HG02973 (cell line): ENCODE measurements around the gene RIMBP2.
"Not testable (repeated sequence)": the region's sequence is repeated elsewhere in the genome, so short reads cannot be mapped to it uniquely, and the experiment has no call there.

Source experiments
- ATAC-seq: cut with Tn5 transposase; IDR thresholded peaks from one replicate; pipeline ENCODE4 v1.9.1; 2021; ENCODE audit warnings: moderate library complexity; ENCODE audit not compliant: unreplicated experiment

The RIMBP2 gene

DNA sequence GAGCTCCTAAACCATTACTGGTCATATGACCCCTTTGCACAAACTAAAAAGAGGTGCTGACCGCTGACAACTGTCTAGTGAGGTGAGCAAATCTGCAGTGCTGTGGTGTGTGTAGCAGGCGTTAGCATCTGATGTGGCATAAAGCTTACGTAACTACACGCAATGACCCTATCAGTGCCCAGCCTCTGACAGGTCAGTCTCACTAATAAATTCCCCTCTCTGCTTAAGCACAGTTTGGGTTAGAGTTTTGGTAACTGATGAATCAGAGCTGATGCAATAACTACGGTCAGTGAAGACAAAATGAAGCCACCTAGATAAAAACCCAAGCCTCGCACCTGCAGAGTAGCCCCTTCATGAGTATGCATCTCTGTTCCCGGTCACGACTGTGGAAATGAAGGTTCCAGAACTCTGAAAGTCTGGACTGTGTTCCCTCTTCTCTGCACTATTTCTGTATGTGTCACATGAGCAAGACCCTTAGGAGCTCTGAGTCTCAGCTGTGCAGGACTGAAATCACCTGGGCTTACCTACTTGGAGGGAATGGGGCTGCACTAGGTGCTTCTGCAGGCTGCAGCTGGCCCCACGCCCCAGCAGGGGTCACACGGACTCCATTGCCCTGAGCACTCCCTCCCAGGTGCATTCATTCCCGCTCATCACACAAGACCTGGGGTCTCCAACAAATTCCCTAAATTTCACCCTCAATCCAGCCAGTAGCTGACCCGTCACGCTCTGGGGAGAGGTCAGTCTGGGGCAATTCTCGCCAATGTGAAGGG is 54.4 kb downstream of the RIMBP2 start:
- ATAC-seq = no peak

DNA sequence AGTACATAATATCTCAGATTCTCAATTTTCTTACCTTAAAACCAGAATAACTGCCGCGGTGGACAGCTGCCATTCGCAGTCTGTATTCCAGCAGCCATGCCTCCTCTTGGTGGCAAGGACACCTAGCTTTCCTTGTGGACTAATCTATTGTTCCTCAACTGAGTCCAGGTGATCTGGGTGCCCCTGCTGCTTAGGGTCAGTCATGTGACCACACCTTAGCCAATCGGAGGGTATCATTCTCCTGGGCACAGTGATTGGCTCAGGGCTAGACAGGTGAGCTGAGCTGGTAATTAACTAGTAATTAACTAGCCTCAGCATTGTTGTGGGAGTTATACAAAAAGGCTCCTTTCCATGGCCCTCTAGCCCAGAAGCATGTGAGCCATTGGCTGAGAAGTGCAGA is 55.0 kb downstream of the RIMBP2 start:
- ATAC-seq = no peak

DNA sequence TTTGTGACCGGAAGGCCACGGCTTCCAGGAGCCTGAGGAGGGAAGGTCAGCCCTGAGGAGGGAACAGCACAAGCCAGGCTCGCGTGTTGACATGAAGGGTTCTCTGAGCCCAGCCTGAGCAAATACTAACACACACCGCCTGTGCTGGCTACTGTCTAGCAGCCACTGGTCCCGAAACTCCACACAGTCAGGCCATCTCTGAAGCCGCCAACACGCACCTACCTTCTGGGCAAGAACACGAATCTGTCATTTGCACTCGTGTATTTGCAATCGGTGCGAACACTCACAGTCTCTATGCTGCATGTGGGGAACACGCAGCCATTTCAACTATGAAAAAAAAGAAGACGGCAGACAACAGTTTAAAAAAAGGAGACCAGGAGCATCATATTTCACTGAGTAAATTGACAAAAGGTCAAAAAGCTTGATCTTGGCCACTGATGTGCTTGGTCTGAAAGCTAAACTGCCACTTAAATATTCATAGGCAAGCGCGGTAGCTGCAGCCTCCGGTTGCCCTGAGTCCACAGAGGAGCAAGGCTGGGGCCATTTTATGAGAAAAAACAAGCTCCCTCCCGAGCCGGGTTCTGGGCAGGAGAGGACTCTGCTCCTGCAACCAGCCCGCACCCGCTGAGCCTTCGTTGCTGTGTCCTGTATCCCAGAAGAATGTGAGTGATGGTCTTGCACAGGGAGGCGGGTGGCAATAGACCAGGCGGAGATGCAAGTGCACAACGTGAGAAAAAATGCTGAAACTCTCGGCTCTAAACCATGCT is 57.8 kb downstream of the RIMBP2 start:
- ATAC-seq = no peak

DNA sequence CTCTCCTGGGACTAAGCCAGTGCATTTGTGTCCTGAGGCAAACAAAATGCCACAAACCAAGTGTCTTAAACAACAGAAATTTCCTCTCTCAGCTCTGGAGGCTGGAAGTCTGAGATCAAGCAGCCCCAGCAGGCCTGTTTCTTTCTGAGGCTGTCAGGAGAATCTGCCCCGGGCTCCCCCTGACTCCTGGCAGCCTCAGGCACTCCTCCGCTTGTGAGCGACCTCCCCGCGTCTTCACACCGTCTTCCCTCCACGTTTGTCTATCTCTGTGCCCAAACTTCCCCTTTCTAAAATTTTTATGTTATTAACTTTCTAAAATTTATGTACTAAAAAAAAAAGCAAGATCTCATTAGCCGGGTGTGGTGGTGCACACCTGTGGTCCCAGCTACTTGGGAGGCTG is 59.7 kb downstream of the RIMBP2 start:
- no peak for ATAC-seq

DNA sequence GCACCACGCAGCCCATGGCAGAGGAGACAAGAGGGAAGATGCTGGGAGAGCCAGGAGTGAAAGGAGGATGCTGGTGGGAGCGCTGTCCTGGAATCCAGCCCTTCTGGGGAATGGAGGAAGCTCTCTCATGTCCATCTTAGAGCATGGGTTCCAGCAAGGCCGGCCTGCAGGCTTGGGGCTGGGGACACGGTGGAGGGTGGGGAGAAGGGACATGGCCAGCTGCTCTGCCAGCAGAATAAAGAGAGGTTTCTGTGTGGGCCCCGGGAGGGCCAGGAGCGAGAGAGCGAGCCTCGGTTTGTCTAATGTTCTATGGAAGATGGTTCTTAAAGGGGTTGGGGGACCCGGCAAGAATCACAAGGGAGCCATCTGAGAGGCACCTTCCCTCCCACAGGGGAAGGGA is 60.2 kb downstream of the RIMBP2 start:
- no peak for ATAC-seq

DNA sequence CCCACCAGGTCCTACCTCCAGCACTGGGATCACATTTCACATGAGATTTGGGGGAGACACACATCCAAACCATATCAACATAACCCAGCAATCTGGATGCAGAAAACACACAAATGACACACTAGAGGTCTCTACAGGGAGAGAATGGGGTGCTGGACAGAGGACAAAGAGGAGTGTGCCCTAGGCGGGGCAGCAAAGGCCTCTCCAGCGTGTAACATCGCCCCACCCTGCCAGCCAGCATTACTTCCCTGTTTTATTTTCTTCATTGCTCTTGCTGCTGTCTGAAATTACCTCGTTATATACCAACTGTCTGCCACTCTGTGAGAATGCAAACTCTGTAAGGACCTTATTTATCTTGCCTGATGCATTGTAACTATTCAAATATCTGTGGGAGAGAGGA is 61.1 kb downstream of the RIMBP2 start:
- no peak for ATAC-seq

DNA sequence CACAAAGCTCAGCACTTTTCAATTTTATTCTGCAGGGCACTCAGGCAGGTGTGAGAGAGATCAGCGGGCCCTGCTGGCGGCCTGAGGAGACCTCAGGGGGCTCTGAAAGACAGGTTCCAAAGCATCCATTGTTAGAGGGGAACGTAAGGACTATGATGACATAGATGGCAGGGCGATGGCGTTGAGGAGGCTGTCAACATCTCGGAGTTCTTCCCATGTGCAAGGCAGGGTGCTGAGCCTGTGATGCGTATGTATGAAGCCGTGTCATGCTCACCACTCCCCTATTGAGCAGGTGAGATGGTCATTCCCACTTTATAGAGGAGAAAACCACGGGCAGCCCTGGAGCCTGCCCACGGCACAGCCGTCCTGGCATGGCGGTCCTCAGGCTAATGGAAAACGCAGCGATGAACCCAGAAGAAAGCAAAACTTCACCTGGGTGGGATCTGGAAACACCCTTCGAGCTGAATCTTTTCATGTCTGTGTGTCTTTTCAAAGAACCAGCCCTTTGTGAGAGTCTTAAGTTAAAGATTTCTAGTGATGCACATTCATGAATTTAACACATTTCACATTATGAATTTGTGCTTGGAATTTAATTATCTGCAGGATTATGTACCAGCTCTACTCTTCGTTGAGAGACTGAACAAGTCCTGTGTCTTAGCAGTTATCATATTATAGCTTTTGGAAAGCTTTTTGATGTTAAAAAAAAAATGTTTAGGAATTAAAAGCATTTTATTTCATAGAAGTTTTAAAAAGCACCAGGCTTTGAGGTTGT is 64.7 kb downstream of the RIMBP2 start:
- no peak for ATAC-seq

DNA sequence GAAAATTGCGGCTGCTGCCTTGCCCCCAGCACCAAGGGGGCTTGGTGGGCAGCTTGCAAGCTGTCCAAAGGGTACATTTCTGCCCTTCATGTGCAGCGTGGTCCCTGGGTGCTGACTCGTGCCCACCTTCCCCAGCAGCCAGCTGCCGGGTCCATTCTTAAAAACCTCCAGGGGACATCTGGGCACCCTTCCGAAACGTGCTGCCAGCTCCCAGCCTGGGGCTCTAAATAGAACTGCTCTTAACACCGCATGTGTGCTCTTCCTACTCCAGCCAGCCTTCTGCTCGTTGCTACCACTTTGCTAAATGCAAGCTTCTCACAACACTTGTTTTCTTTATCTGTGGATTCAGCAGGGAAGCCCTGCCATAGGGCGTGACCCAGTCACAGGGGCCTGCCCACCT is 66.0 kb downstream of the RIMBP2 start:
- ATAC-seq = no peak

DNA sequence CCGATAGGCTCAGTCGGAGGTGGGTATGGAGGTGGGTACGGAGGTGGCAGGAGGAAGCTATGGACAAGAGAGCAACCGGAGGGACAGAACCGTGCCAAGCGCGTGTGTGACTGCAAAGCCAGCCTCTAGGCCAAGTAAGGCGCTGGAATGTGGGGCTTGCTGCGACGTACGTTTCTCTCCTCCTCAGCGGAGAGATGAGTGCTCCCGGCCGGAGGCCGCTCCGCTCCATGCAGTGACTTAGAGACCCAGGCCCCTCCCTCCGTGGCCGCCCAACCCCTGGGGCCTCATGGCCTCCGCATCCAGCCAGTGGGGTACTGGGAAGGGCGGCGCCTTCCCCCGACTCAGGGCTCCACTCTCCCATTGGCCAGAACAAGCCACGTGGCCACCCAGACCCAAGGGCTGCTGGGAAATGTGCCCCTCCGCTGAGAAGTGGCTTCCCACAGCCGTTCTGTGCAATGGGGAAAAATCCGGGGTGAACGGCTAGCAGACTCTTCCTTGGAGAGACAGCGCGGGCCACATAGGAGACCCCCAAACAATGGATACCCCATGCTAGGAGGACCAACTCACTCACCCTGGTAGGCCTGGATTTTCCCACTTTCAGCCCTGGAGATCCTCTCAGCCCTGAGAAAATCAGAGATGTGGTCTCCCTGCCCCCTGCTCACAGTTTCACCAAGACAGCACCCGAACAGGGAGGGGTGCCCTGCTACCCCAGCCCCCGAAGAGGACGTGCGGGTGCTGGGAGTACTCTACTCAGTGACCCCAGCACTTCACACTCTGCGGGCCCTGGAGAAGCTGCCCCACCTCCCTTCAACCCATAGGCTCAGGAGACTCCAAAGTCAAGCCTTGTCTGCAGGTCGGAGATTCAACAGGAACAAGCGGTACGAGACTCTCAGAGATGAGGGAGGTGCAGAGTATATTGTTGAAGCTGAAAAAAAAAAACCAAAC is 66.7 kb downstream of the RIMBP2 start:
- ATAC-seq = no peak

DNA sequence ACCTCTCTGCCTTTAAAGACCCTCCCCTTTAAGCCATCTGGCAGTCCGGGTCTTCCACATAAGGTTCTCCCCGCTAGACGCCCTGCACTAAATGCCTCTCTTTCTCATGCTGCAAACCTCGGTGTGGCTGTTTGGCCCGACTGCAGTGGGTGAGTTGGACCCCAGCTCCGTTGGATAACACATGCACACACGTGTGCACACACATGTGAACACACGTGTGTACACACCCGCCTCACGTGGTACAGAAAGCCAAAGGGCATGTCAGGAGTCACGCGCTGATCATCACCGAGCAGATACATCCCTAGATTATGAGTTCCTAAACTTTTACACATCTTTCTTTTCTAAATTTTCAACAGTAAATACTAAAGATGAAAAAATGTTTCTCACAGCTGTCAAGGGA is 68.3 kb downstream of the RIMBP2 start:
- ATAC-seq = no peak

DNA sequence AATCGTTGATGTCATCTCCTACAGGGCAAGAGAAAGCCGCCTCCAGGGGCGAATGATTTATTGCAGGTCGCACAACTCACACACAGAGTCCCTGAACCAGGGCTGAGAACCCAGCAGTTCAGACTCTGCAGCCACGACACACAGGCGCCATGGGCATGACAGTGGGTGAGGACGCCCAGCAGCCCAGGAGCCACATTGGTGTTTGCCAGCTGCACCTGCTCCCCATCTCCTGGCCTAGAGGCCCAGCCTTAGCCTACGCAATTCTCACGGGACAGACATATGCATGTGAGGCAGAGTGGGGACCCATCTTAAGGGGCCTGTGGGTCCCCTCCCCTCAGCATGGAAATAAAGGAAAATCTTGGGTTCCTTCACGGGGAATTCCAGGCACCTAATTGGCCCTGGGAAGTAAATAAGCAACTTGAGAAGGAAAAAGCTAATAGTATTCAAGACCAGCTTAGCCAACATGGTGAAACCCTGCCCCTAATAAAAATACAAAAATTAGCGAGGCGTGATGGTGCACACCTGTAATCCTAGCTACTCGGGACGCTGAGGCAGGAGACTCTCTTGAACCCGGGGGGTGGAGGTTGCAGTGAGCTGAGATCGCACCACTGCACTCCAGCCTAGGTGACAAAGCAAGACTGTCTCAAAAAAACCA is 69.3 kb downstream of the RIMBP2 start:
- ATAC-seq = no peak

DNA sequence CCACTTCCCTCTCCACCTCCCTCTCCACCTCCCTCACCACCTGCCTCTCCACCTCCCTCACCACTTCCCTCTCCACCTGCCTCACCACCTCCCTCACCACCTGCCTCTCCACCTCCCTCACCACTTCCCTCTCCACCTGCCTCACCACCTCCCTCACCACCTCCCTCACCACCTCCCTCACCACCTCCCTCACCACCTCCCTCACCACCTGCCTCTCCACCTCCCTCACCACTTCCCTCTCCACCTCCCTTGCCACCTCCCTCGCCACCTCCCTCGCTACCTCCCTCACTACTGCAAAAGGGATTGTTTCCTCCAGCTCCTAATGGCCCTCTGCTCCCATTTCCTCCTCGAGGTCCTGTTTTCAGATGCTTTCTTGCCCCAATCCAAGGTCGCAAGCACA is 69.9 kb downstream of the RIMBP2 start:
- ATAC-seq = not testable (repeated sequence)

DNA sequence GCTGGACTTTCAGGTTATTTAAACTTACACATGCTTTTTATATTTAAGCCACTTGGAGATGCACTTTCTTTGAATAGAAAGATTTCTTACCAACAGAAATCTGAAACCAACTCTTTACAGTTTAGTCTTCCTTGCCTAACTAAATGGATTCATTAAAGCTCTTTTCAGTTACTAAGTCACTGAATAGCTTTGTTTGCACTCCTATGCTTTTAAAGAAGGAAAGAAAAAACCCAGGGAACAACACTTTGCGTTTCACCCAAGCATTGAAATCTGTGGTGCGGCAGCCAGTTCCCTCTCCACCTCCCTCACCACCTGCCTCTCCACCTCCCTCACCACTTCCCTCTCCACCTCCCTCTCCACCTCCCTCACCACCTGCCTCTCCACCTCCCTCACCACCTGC is 70.3 kb downstream of the RIMBP2 start:
- no peak for ATAC-seq

DNA sequence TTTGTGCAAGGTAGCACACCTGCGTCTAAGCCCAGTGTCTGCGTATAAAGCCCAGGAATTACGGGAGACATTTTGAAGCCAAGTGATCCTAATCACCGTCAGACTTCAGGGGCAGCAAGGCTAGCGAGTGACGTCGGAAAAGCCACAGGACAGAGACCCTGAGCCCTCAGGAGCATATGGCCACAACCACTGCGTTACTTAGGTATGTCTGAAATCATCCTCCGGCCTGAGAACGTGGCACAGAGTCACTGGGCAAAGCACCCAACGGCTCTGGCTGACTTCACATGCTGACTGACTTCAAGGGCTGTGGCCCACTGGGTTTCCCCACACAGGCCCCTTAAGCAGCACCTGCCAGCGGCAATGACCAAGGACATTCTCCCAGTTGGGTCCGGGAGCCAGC is 71.5 kb downstream of the RIMBP2 start:
- no peak for ATAC-seq

DNA sequence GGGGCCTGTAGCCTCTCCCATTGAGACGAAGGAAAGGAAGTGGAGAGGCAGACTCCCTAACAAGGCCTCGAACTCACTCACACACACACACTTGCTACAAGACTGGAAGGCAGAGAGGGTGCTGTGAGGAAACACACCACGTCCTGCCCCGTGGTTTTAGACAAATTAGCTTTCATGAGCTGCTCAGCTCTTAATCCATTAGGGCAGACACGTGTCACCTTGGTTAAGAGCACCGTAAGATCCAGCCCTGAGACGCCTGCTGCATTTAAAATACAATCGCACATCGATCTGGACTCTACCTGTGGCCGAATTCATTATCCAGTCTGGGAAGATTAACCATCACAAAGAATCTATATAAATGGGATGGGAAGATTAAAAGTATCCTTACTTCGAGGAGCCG is 72.0 kb downstream of the RIMBP2 start:
- no peak for ATAC-seq

DNA sequence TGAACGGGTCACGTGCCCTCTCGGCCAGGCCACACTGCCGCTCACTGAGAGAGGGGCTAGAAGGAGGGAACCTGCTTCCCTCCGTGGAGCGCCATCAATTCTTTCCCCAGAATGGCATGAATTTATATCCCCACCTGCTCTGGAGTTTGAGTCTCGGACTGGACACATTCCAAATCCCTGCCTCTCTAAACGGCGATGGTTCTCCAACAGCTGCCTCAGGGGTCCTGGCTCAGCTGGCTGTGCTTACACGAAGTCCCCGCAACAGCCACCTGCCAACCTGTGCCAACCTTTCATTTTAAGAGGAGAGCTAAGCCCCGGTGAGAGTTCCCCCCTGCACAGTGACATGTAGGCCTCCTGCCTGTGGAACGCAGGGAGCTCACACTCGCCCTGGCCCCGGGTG is 73.2 kb downstream of the RIMBP2 start:
- ATAC-seq = no peak

DNA sequence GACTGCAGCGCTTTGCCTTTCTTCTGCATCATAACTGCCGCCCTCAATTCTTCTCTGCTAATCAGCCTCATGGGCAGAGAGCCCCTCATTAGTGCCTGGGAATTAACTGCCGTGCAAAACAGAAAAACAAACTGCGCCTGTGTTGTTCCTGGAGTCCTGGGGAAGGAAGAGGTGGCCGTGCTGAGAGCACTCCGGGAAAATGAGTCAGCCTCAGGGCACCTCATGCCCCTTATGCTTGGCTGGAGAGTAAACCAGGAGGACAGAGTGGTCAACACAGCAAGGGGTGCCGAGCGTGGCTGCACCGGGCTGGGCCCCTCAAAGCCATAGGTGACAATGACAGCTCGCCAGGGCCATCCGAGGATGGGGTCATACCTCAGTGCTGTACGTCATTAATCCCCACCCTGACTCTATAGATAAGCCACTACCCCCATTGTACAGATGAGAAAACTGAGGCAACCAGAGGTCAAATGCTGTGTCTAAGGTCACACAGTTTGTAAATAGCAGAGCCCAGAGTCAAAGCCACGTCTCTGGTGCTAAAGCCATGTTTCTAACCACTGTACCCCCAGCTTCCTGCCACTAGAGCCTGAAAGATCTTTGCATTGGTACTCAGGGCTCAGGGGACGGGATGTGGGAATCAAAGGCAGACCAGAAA is 74.4 kb downstream of the RIMBP2 start:
- ATAC-seq = no peak

DNA sequence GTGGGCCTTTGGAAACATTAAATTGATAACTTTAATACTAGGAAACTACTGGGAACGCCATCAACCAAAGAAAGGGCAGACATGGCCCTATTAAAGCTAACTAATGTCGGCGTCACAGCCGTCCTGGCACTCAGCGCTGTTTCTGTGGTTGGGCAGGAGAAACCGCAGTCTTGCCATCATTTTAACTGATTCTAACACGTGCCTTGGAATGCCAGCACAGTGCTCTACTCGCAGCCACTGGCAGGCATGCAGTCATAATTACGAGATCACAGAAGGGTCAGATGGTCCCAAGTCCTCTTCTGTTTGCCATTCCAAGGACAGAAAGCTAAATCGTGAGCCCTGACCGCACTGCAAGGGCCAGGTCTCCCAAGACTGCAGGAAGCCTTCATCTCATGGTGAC is 75.2 kb downstream of the RIMBP2 start:
- no peak for ATAC-seq

DNA sequence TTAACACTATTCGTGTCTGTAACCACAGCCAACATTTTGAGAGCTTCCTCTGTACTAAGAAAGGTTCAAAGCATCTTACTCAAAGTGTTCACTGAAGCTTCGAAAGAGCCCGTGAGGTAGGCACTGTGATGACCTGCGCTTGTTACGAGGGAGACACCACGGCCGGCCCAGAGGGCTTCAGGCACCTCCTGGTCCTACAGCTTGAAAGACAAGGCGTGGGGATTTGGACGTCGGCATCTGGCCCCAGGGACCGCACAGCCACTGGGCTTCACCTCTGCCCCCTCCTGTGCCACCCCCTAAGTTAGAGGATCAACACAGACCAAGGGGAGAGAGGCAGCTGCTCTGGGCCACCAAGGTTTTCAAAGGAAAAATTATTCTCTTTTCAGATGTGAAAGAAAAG is 75.6 kb downstream of the RIMBP2 start:
- no peak for ATAC-seq
